C4-2B (cell line): Measurements from ENCODE around the gene TNIP1.

Experiments
- H3K27ac ChIP-seq: fragments of 450-650 bp; 2 replicates; pipeline ENCODE4 v1.5.1; 2017
- CTCF ChIP-seq: fragments of 450-650 bp; conservative IDR thresholded peaks from 2 replicates; pipeline ENCODE4 v1.5.1; 2017; ENCODE audit warnings: mild to moderate bottlenecking
- ZFX ChIP-seq: fragments of 450-650 bp; IDR thresholded peaks from 2 replicates; pipeline ENCODE4 v1.6.1; 2017

TNIP1 gene

GRCh38 chr5:151019331-151019730 lies 61.5 kb downstream of the TNIP1 start:
- no peak overlapping the region for H3K27ac ChIP-seq
- TF ChIP-seq ZFX, result no peak

GRCh38 chr5:151018846-151019245 lies 62.0 kb downstream of the TNIP1 start:
- H3K27ac ChIP-seq, result no peak overlapping the region
- no peak for TF ChIP-seq CTCF
- no peak for TF ChIP-seq ZFX

- no peak for TF ChIP-seq ZFX
- TF ChIP-seq CTCF, result no peak
- no peak overlapping the region for H3K27ac ChIP-seq
These were observed 62.9 kb downstream of the TNIP1 start for GRCh38 chr5:151017897-151018296.

GRCh38 chr5:151016700-151017099 lies 64.1 kb downstream of the TNIP1 start:
- H3K27ac ChIP-seq, result no peak overlapping the region
- TF ChIP-seq CTCF (no peak), ZFX (no peak)

GRCh38 chr5:151015974-151016587 lies 64.8 kb downstream of the TNIP1 start:
- TF ChIP-seq CTCF (no peak), ZFX (no peak)
- H3K27ac ChIP-seq, result no peak overlapping the region

GRCh38 chr5:151014680-151015343 lies 66.0 kb downstream of the TNIP1 start:
- TF ChIP-seq CTCF (no peak), ZFX (no peak)
- peak overlapping the region; percentile 3; the same call in 1 of the 2 replicates for H3K27ac ChIP-seq

GRCh38 chr5:151012862-151013261 lies 68.0 kb downstream of the TNIP1 start:
- TF ChIP-seq CTCF (no peak), ZFX (no peak)
- no peak overlapping the region for H3K27ac ChIP-seq

- TF ChIP-seq ZFX, result no peak
- no peak for TF ChIP-seq CTCF
- no peak overlapping the region for H3K27ac ChIP-seq
These were observed 71.9 kb downstream of the TNIP1 start for GRCh38 chr5:151008906-151009305.
